Aortic smooth muscle cell (primary cell): ENCODE results near the gene MINDY2. TPM values are rescaled to one million over a fixed set of nuclear protein-coding genes. Genes with fewer than 3 reads are reported as not detected.

ENCODE experiments used
- total RNA-seq: library from RNA; depleted of rRNA; stranded (reverse); fragments of >200 nt; gene quantifications from 2 replicates; pipeline ENCODE4 v1.2.3, GENCODE V29; 2014

MINDY2 gene
- 16.1 and 16.5 TPM in 2 replicates for total RNA-seq

GRCh38 chr15:58770857-58771620 is at the start of gene MINDY2:
MINDY2 (plus strand) TSS chr15:58771302; CDS start chr15:58771396, 94 bp downstream.

GRCh38 chr15:58749532-58750337 is 21.4 kb upstream of the MINDY2 start, which contains the start of gene ADAM10:
ADAM10 (minus strand) TSS chr15:58749707; CDS start chr15:58749534, 173 bp downstream.

Other genes with a start within 250 kb of the MINDY2 start
- 244 and 326 TPM in 2 replicates for gene ADAM10, start 21.6 kb upstream of the MINDY2 start, total RNA-seq
- 71.5 and 79.7 TPM in 2 replicates for gene SLTM, start 162.4 kb downstream of the MINDY2 start, total RNA-seq
- gene RNF111, start 216.4 kb downstream of the MINDY2 start, total RNA-seq, result 11.9 and 16.5 TPM in 2 replicates